ENCODE measurements around the gene PROX1. TPM values are rescaled to one million over a fixed set of nuclear protein-coding genes. Genes with fewer than 3 reads are reported as not detected.

Gene PROX1
- under 0.01 and 0.15 TPM in 2 replicates for total RNA-seq

GRCh38 chr1:213987927-213988506, at the start of gene PROX1:
Gene PROX1 (plus strand): TSS chr1:213987973. CDS start chr1:213996536, 8,563 bp downstream.

